Stimulated activated CD4-positive, alpha-beta T cell treated with anti-CD3 and anti-CD28 coated beads, Interleukin-2, amount 100 ng/mL, for 24 hours (primary cell): ENCODE results near the gene NCKAP5L.

Source experiments
- DNase-seq, 2 donors: peaks; one replicate each; pipeline ENCODE4 v3.0.0-alpha.2; 2020

The NCKAP5L gene

GRCh38 chr12:49821373-49822287 lies 6.6 kb downstream of the NCKAP5L start:
- DNase-seq: no peak

- DNase-seq: no peak
These were observed 8.4 kb downstream of the NCKAP5L start for GRCh38 chr12:49819786-49820185.

DNA sequence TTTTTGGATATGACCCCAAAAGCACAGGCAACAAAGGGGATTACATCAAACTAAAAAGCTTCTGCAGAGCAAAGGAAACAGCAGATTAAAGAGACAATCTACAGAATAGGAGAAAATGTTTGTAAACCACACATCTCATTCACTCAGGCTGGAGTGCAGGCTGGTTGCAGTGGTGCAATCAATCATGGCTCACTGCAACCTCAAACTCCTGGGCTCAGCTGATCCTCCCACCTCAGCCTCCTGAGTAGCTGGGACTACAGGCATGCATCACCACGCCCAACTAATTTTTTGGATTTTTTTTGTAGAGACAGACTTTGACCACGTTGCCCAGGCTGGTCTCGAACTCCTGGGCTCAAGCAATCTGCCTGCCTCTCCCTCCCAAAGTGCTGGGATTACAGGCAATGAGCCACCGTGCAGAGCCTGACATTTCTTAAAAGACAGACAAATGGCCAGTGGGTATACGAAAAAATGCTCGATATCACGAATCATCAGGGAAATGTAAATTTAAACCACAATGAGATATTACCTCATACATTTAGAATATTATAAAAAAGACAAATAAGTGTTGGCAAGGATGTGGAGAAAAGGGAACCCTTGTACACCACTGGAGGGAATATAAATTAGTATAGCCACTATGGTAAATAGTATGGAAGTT lies 9.8 kb downstream of the NCKAP5L start:
- no peak for DNase-seq

DNA sequence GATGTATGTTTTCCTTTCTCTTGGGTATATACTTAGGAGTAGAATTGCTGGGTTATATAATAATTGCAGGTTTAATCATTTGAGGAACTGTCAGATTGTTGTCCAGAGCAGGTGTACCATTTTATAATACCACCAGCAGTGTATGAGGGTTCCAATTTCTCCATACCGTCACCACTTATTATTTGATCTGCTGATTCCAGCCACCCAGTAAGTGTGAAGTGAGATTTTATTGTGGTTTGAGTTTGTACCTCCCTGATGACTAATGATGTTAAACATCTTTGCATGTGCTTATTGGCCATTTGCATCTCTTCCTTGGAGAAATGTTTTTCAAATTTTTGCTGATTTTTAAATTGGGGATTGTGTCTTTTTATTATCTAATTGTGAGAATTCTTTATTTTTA lies 15.1 kb downstream of the NCKAP5L start:
- no peak for DNase-seq

DNA sequence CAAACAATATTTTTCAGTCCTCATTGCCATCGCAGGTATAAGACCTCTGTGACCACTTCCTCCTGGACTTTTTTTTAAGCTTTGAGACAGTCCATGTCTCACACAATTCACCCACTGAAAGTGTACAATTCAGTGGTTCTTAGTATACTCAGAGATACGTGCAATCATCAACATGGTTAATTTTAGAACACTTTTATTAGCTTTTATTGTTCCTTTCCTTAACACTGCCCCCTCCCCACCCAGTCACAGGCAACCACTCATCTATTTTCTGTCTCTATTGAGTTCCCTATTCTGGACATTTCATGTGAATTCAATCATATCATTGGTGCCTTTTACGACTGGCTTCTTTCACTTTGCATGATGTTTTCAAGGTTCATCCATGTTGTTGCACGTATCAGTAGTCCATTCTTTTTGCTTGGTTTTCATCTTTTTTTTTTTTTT lies 16.2 kb downstream of the NCKAP5L start:
- DNase-seq: no peak

GRCh38 chr12:49811136-49811535 lies 17.1 kb downstream of the NCKAP5L start:
- no peak for DNase-seq

- DNase-seq: no peak
These were observed 18.3 kb downstream of the NCKAP5L start for GRCh38 chr12:49809906-49810389.

- no peak for DNase-seq
These were observed 18.8 kb downstream of the NCKAP5L start for GRCh38 chr12:49809381-49809905.

DNA sequence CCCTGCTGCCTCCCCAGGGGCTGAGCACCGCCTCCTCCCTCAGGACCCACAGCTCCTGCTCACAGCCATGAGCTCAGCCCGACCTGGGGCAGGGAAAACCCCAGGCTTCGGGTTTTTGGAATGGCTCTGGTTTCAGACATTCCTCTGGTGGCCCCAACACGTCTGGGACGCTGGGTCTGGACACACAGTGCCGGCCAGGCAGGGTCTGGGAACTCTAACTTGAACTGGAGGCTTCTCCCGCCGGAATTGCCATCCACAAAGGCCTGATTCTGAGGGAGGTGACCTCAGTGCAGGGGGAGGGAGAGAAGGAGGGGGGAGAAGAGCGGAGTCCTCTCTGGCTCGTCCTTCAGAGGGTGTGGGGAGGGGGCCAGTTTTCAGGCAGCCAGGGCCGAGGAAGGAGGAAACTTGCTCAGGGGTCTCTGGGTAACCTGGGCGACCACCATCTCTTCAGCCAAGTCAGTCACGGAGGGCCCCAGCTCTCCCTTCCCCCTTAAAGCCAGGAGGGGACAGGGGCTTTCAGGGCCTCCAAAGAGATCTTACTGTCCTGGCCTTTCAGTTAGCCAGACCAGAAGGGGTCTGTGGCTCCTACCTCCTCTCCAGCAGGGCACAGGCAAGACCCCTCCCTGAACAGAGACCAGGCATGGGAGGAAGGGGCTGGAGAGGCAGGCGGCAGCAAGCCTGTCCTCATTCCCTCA lies 19.4 kb downstream of the NCKAP5L start:
- no peak for DNase-seq

GRCh38 chr12:49807991-49808580 lies 20.1 kb downstream of the NCKAP5L start:
- DNase-seq: no peak

- no peak for DNase-seq
These were observed 21.3 kb downstream of the NCKAP5L start for GRCh38 chr12:49806877-49807276.

GRCh38 chr12:49806321-49806813 lies 21.8 kb downstream of the NCKAP5L start:
- DNase-seq: no peak

DNA sequence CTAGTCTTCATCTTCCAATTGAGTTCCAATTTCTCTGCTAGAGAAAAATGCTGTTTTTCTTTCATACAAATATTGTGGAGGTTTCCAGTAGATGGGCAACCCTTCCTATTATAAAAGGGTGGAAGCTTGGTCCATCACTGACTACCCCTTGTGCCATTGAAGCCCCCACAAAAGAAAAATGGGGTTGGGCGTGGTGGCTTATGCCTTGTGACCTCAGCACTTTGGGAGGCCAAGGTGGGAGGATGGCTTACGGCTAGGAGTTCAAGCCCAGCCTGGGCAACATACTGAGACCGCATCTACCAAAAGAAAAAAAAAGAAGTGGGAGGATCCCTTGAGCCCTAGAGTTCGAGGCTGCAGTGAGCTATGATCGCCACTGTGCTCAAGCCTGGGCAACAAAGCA lies 22.8 kb downstream of the NCKAP5L start:
- DNase-seq: no peak

DNA sequence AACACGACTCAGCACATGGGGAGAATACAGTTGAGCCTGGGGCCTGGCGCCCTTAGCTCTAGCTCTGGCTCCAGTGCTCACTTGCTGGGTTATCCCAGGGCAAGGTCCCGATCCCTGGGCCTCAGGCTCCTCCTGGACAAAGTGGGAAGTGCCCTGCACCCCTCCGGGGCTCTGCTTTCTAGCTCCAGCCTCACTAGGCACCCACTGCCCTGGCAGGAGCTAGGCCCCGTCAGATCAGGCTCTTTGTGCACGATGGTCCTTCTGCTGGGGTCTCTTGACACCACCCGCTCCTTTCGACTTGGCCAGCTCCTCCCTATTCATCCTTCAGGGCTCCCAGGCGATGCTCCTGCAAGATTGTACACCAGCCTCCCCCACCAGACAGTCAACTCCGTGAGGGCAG lies 23.4 kb downstream of the NCKAP5L start:
- no peak for DNase-seq

GRCh38 chr12:49803693-49804450 lies 24.3 kb downstream of the NCKAP5L start:
- no peak for DNase-seq

GRCh38 chr12:49801141-49802063 lies 26.8 kb downstream of the NCKAP5L start:
- no peak for DNase-seq

- DNase-seq: no peak
These were observed 27.6 kb downstream of the NCKAP5L start for GRCh38 chr12:49800421-49801140.

GRCh38 chr12:49798934-49799333 lies 29.3 kb downstream of the NCKAP5L start:
- no peak for DNase-seq

DNA sequence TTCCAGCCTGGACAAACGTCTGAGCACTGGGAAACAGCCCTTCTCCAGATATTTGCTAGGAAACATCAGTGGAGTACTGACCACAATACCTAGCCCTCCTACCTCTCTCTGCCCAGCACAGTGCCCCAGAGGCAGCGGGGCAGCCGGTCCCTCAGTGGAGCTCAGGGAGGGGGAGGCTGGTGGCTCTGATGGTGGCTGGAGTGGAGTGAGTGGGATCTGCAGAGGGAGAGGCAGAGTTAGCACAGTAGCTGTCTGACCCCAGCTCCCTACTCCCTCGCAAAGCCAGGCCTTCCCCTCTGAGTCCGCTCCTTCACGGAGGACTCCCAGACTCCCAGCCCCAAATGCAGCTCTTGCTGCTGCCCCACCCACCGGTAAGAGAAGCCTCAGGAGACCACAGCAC lies 30.0 kb downstream of the NCKAP5L start:
- no peak for DNase-seq

DNA sequence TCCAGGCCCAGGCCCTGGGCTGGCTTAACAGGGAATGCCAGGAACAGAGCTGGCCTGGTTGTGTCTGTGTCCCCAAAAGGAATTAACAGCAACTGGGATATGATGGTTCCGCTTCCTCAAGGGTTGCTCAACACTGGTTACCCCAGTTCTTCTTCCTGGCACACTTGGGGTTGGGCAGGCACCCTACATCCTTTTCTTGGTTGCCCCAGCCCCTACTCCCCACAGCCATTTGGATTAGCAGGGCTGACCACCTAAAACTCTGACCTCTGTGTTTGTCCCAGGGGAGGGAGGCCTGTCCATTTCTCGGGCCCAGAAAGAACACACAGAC lies 30.8 kb downstream of the NCKAP5L start:
- DNase-seq: no peak
